H1 (cell line): ENCODE data around the gene TMEM38A. TPM values are rescaled to one million over a fixed set of nuclear protein-coding genes. Genes with fewer than 3 reads are reported as not detected.

Experiments
- CTCF ChIA-PET: fragments of 300-600 bp; sonication (Branson Sonifier 250); formaldehyde crosslinking; loops from one replicate; lab custom pipeline; 2021; ENCODE audit not compliant: partially characterized antibody; lab: Charles Lee
- POLR2A ChIA-PET: fragments of 300-600 bp; sonication (Branson Sonifier 250); formaldehyde crosslinking; loops from one replicate; lab custom pipeline; 2021; ENCODE audit warnings: inconsistent platforms; ENCODE audit not compliant: partially characterized antibody; lab: Charles Lee
- DNase-seq, 2 experiments: peaks; one replicate each; pipeline versions ENCODE4 v3.0.0 to v3.0.0-alpha.2; 2010 to 2022; ENCODE audit warnings: low spot score in 2 of 2, low read depth in 1 of 2, mixed read lengths in 1 of 2
- FAIRE-seq: peaks from 2 replicates; lab custom pipeline; 2011; peaks lifted over from hg19 to GRCh38; lab: Jason Lieb, UNC
- H2AFZ ChIP-seq: 2 replicates; pipeline ENCODE4 v1.8.1; 2012; ENCODE audit warnings: low read length, inconsistent platforms
- H2AK5ac ChIP-seq: 2 replicates; pipeline ENCODE4 v1.6.1; 2013; ENCODE audit warnings: low read depth, low read length
- H2BK120ac ChIP-seq: replicated peaks from 2 replicates; pipeline ENCODE3; 2013; ENCODE audit warnings: low read depth, low read length, inconsistent platforms
- H2BK12ac ChIP-seq: 2 replicates; pipeline ENCODE4 v1.6.1; 2013; ENCODE audit warnings: low read depth, low read length
- H2BK15ac ChIP-seq: 2 replicates; pipeline ENCODE4 v1.6.1; 2013; ENCODE audit warnings: low read length
- H2BK20ac ChIP-seq: 2 replicates; pipeline ENCODE4 v1.6.1; 2013; ENCODE audit warnings: low read length
- H2BK5ac ChIP-seq: 2 replicates; pipeline ENCODE4 v1.6.1; 2013; ENCODE audit warnings: low read depth, low read length
- H3K14ac ChIP-seq: 2 replicates; pipeline ENCODE4 v1.6.1; 2013; ENCODE audit warnings: inconsistent platforms; ENCODE audit not compliant: insufficient read length
- H3K18ac ChIP-seq: 2 replicates; pipeline ENCODE4 v1.6.1; 2013; ENCODE audit warnings: low read length; ENCODE audit errors: extremely low read depth
- H3K23ac ChIP-seq: 2 replicates; pipeline ENCODE4 v1.6.1; 2013; ENCODE audit warnings: inconsistent platforms; ENCODE audit not compliant: insufficient read length
- H3K23me2 ChIP-seq: 2 replicates; pipeline ENCODE4 v1.6.1; 2013; ENCODE audit warnings: low read depth, low read length
- H3K27ac ChIP-seq: 2 replicates; pipeline ENCODE4 v1.6.1; 2011; ENCODE audit warnings: low read depth, low read length, inconsistent platforms
- H3K27me3 ChIP-seq, 4 experiments: replicated peaks in 1 of 4; 1 replicate in 1 of 4; 2 replicates in 3 of 4; pipeline versions ENCODE4 v1.6.1 to v1.8.1; 2011 to 2013; ENCODE audit warnings: low read length in 3 of 4, mild to moderate bottlenecking in 3 of 4, inconsistent platforms in 2 of 4, mixed read lengths in 2 of 4, moderate library complexity in 1 of 4; ENCODE audit not compliant: control insufficient read depth in 3 of 4, insufficient read depth in 3 of 4; ENCODE audit errors: extremely low read depth in 1 of 4
- H3K36me3 ChIP-seq, 4 experiments: 2 replicates each; pipeline versions ENCODE4 v1.6.1 to v1.8.1; 2011 to 2013; ENCODE audit warnings: mild to moderate bottlenecking in 4 of 4, low read length in 3 of 4, moderate library complexity in 2 of 4, control low read depth in 1 of 4, inconsistent platforms in 1 of 4; ENCODE audit not compliant: insufficient read depth in 4 of 4, control insufficient read depth in 2 of 4
- H3K4ac ChIP-seq: replicated peaks from 2 replicates; pipeline ENCODE3; 2013; ENCODE audit warnings: low read length, low read depth, mixed read lengths, inconsistent platforms; ENCODE audit not compliant: insufficient read length
- H3K4me1 ChIP-seq, 4 experiments: replicated peaks in 1 of 4; 1 replicate in 1 of 4; 2 replicates in 3 of 4; pipeline versions ENCODE4 v1.6.1 to v1.8.1; 2011 to 2013; ENCODE audit warnings: low read length in 3 of 4, inconsistent platforms in 2 of 4, mixed read lengths in 1 of 4; ENCODE audit not compliant: insufficient read depth in 4 of 4, control insufficient read depth in 3 of 4
- H3K4me2 ChIP-seq, 2 experiments: 2 replicates each; pipeline versions ENCODE4 v1.6.1 to v1.8.1; 2011 to 2013; ENCODE audit warnings: low read depth in 2 of 2, low read length in 2 of 2, control low read depth in 1 of 2, inconsistent platforms in 1 of 2, mild to moderate bottlenecking in 1 of 2; ENCODE audit not compliant: insufficient read depth in 1 of 2
- H3K4me3 ChIP-seq, 4 experiments: fragments of 200-600, 300-600 bp in 1 of 4; sonication (generic), shearing (Covaris generic), sonication (Bioruptor Twin) in 1 of 4; 2 replicates each; pipeline versions ENCODE4 v1.5.1 to v1.8.1; 2011 to 2016; ENCODE audit warnings: low read length in 4 of 4, low read depth in 3 of 4, control low read depth in 2 of 4, inconsistent platforms in 2 of 4, mild to moderate bottlenecking in 2 of 4, mixed read lengths in 1 of 4, moderate library complexity in 1 of 4; ENCODE audit not compliant: insufficient read depth in 2 of 4; ENCODE audit errors: extremely low read depth in 1 of 4
- H3K56ac ChIP-seq: replicated peaks from 2 replicates; pipeline ENCODE3; 2013; ENCODE audit warnings: low read depth, mild to moderate bottlenecking, mixed read lengths, low read length, inconsistent platforms; ENCODE audit not compliant: insufficient read length
- H3K79me1 ChIP-seq: 2 replicates; pipeline ENCODE4 v1.6.1; 2013; ENCODE audit warnings: low read depth, low read length, control low read depth
- H3K79me2 ChIP-seq, 2 experiments: 2 replicates each; pipeline versions ENCODE4 v1.6.1 to v1.8.1; 2012 to 2013; ENCODE audit warnings: low read length in 2 of 2, mild to moderate bottlenecking in 2 of 2, inconsistent platforms in 1 of 2; ENCODE audit not compliant: insufficient read depth in 2 of 2, control insufficient read depth in 1 of 2
- H3K9ac ChIP-seq, 4 experiments: replicated peaks in 1 of 4; 1 replicate in 1 of 4; 2 replicates in 3 of 4; pipeline versions ENCODE4 v1.6.1 to v1.8.1; 2011 to 2013; ENCODE audit warnings: low read depth in 3 of 4, low read length in 3 of 4, control low read depth in 2 of 4, mild to moderate bottlenecking in 2 of 4, moderate library complexity in 2 of 4, inconsistent platforms in 1 of 4; ENCODE audit errors: extremely low read depth in 1 of 4
- H3K9me3 ChIP-seq, 2 experiments: 2 replicates each; pipeline versions ENCODE4 v1.6.1 to v1.8.1; 2012 to 2013; ENCODE audit warnings: mild to moderate bottlenecking in 2 of 2, moderate library complexity in 2 of 2, control low read depth in 1 of 2, inconsistent platforms in 1 of 2, low read depth in 1 of 2, low read length in 1 of 2, mixed read lengths in 1 of 2; ENCODE audit not compliant: insufficient read depth in 2 of 2
- H4K20me1 ChIP-seq, 2 experiments: replicated peaks in 1 of 2; 2 replicates each; pipeline versions ENCODE3 to v1.8.1; 2011 to 2013; ENCODE audit warnings: inconsistent platforms in 2 of 2, low read length in 2 of 2, mild to moderate bottlenecking in 1 of 2; ENCODE audit not compliant: insufficient read depth in 2 of 2, control insufficient read depth in 1 of 2
- H4K5ac ChIP-seq: 2 replicates; pipeline ENCODE4 v1.6.1; 2013; ENCODE audit warnings: low read length, low read depth, mixed read lengths, inconsistent platforms; ENCODE audit not compliant: insufficient read length
- H4K8ac ChIP-seq: 2 replicates; pipeline ENCODE4 v1.8.0; 2013; ENCODE audit warnings: mild to moderate bottlenecking, moderate library complexity, low read length, inconsistent platforms; ENCODE audit not compliant: insufficient read depth; ENCODE audit errors: extremely low read depth
- H4K91ac ChIP-seq: replicated peaks from 2 replicates; pipeline ENCODE3; 2013; ENCODE audit warnings: low read length, mixed read lengths, inconsistent platforms; ENCODE audit not compliant: insufficient read length
- ASH2L ChIP-seq: fragments of 200-600, 300-600 bp; sonication (generic); IDR thresholded peaks from one replicate; pipeline ENCODE4 v1.7.1; 2017; ENCODE audit warnings: low read length
- ATF2 ChIP-seq: IDR thresholded peaks from 2 replicates; pipeline ENCODE4 v1.6.1; 2012; ENCODE audit warnings: low read length, inconsistent platforms
- CREB1 ChIP-seq: IDR thresholded peaks from 2 replicates; pipeline ENCODE4 v1.6.1; 2012; ENCODE audit warnings: inconsistent platforms
- E2F6 ChIP-seq: IDR thresholded peaks from 2 replicates; pipeline ENCODE4 v1.6.1; 2012; ENCODE audit warnings: inconsistent platforms
- RNF2 ChIP-seq: fragments of 200-900, 300-1000 bp; sonication (generic); IDR thresholded peaks from 2 replicates; pipeline ENCODE4 v1.7.1; 2016; ENCODE audit warnings: borderline replicate concordance, low read depth, mild to moderate bottlenecking, antibody characterized with exemption, low read length; ENCODE audit not compliant: poor library complexity, severe bottlenecking; ENCODE audit errors: missing control alignments
- SIX5 ChIP-seq: IDR thresholded peaks from 2 replicates; pipeline ENCODE4 v1.6.1; 2011; ENCODE audit warnings: mild to moderate bottlenecking, low read depth, low read length
- SRF ChIP-seq: IDR thresholded peaks from 2 replicates; pipeline ENCODE4 v1.6.1; 2011; ENCODE audit warnings: mild to moderate bottlenecking, low read depth, low read length, moderate library complexity
- TBP ChIP-seq: IDR thresholded peaks from 2 replicates; pipeline ENCODE4 v1.6.1; 2011; ENCODE audit warnings: low read depth, low read length, improper control_type of control experiment
- TCF12 ChIP-seq: IDR thresholded peaks from 2 replicates; pipeline ENCODE4 v1.6.1; 2011; ENCODE audit warnings: low read depth, mild to moderate bottlenecking, low read length
- WGBS, 2 experiments: shearing (Covaris generic) in 1 of 2; methylation state at CpG; one replicate each; pipeline versions ENCODE4 v1.1.6 to v1.1.7; 2013 to 2015; ENCODE audit warnings: low lambda C conversion rate in 2 of 2, mixed read lengths in 2 of 2, inconsistent platforms in 1 of 2, low coverage in 1 of 2, missing lambda C conversion rate in 1 of 2; ENCODE audit not compliant: insufficient replicate concordance in 2 of 2, insufficient coverage in 1 of 2, insufficient read length in 1 of 2; ENCODE audit errors: extremely low coverage in 1 of 2, missing lambda C conversion rate in 1 of 2; 5-methylcytosine and 5-hydroxymethylcytosine counted together
- polyA plus RNA-seq, 7 experiments: library from polyadenylated mRNA; depleted of rRNA in 3 of 7; stranded (reverse) in 5 of 7; unstranded in 2 of 7; fragments of >200 nt in 5 of 7; fragments of 200-250 nt in 2 of 7; gene quantifications; 1 replicate in 5 of 7; 2 replicates in 1 of 7; 4 replicates in 1 of 7; pipeline versions ENCODE4 v1.2.1 to v1.2.3, GENCODE V29; 2011 to 2013; ENCODE audit warnings: missing spikeins in 2 of 7, mixed read lengths in 2 of 7
- total RNA-seq: library from RNA; stranded (reverse); fragmentation: NEBNext Ultra II Directional; extraction: Animal tissue kit (Norgen Biotek cat#: 25700); gene quantifications from 2 replicates; pipeline ENCODE4 v1.2.1, GENCODE V29; 2021
- TF ChIP-seq, protein P1 (sequence below): IDR thresholded peaks from 2 replicates; pipeline ENCODE4 v1.6.1; 2011; ENCODE audit warnings: low read length, improper control_type of control experiment

The TMEM38A gene
- total and polyA plus RNA-seq, 2 of the 8 experiments (the other 6 are each of a cell fraction or from before 2014, with no cell fraction given): 8.9 to 9.2 TPM

- Histone ChIP-seq H4K5ac (no peak overlapping the region), H3K9me3 (no peaks in the 10 kb centered on the region), H3K4me1 (peaks cover 0 to 8% (median 0%) of the 10 kb centered on the region in 4 experiments; a peak in 4 of 7 replicates), H3K23ac (no peak overlapping the region), H3K4me2 (no peak overlapping the region), H3K18ac (no peak overlapping the region), H2BK5ac (no peak overlapping the region), H3K36me3 (peaks cover 0 to 5% (median 0%) of the 10 kb centered on the region in 4 experiments; a peak in 5 of 8 replicates), H3K27me3 (no peaks in the 10 kb centered on the region), H2AFZ (no peak overlapping the region), H3K14ac (no peak overlapping the region), H4K91ac (no peak overlapping the region), H2BK120ac (no peak overlapping the region), H2BK15ac (no peak overlapping the region), H2BK12ac (no peak overlapping the region), H2AK5ac (no peak overlapping the region), H3K79me1 (peaks cover 52% of the 10 kb centered on the region), H3K4ac (no peak overlapping the region), H3K27ac (no peak overlapping the region), H3K23me2 (peaks cover 9% of the 10 kb centered on the region; the same call in 1 of the 2 replicates), H2BK20ac (no peak overlapping the region), H4K20me1 (peaks cover 31 to 62% of the 10 kb centered on the region in 2 experiments), H3K4me3 (no peak overlapping the region), H4K8ac (no peak overlapping the region), H3K9ac (no peak overlapping the region), H3K56ac (no peak overlapping the region), H3K79me2 (peaks cover 25 to 91% of the 10 kb centered on the region in 2 experiments)
- ChIA-PET CTCF (interaction anchor here (0.7 kb wide), 1 partner anchor 43 kb away, joined by 3 read pairs; no protein-coding TSS in a partner anchor), POLR2A (interaction anchor here (1.0 to 1.6 kb wide), 3 partner anchors 33 to 37 kb away, joined by 3 to 4 read pairs (median 4); partner anchors contain the start of gene TMEM38A)
- FAIRE-seq (no peak), DNase-seq (no peak)
- WGBS, 2 experiments: 89% methylated on average over 6 of the region's 6 CpGs; no CpG with 5 or more reads in 1 of the 2 experiments
- no peak for TF ChIP-seq E2F6
- TF ChIP-seq TCF12: no peak
- TF ChIP-seq, protein P1, sequence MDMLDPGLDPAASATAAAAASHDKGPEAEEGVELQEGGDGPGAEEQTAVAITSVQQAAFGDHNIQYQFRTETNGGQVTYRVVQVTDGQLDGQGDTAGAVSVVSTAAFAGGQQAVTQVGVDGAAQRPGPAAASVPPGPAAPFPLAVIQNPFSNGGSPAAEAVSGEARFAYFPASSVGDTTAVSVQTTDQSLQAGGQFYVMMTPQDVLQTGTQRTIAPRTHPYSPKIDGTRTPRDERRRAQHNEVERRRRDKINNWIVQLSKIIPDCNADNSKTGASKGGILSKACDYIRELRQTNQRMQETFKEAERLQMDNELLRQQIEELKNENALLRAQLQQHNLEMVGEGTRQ: no peak
- no peak for TF ChIP-seq CREB1
- no peak for TF ChIP-seq SRF
- no peak for TF ChIP-seq SIX5
- TF ChIP-seq RNF2: no peak
- no peak for TF ChIP-seq ASH2L
- no peak for TF ChIP-seq TBP
- no peak for TF ChIP-seq ATF2
Observed at GRCh38 chr19:16623576-16623975, 37.4 kb upstream of the TMEM38A start.
